Effector memory CD8-positive, alpha-beta T cell (primary cell): Measurements from ENCODE around the gene PCSK6.

Experiments used
- ATAC-seq: fragments of 150-1000 bp; cut with Tn5 transposase; replicated peaks from 2 replicates; pipeline ENCODE4 v1.10.0; 2021; ENCODE audit warnings: mild to moderate bottlenecking, moderate library complexity
- DNase-seq, 3 experiments: peaks; one replicate each; pipeline ENCODE4 v3.0.0; 2021
- H3K27ac Mint-ChIP-seq, 2 donors: one replicate each; pipeline ENCODE4 v1.8.0; 2022; ENCODE audit warnings: mild to moderate bottlenecking in 2 of 2, mixed read lengths in 2 of 2, moderate library complexity in 2 of 2
- H3K27me3 Mint-ChIP-seq, 2 donors: one replicate each; pipeline ENCODE4 v1.8.0; 2022; ENCODE audit warnings: mixed read lengths in 2 of 2
- H3K36me3 Mint-ChIP-seq: one replicate; pipeline ENCODE4 v1.8.0; 2022; ENCODE audit warnings: mild to moderate bottlenecking, moderate library complexity, mixed read lengths; ENCODE audit not compliant: insufficient read depth
- H3K4me1 Mint-ChIP-seq, 2 donors: one replicate each; pipeline ENCODE4 v1.8.0; 2022; ENCODE audit warnings: low read depth in 2 of 2, mixed read lengths in 2 of 2
- H3K4me3 Mint-ChIP-seq, 2 donors: one replicate each; pipeline ENCODE4 v1.8.0; 2022; ENCODE audit warnings: mild to moderate bottlenecking in 2 of 2, mixed read lengths in 2 of 2, moderate library complexity in 2 of 2
- H3K9me3 Mint-ChIP-seq, 2 donors: one replicate each; pipeline ENCODE4 v1.8.0; 2022; ENCODE audit warnings: mixed read lengths in 2 of 2

Gene PCSK6

GRCh38 chr15:101492766-101493692 is 3.5 kb upstream of the PCSK6 start:
- no peak overlapping the region for H3K27ac Mint-ChIP-seq
- ATAC-seq = no peak
- DNase-seq = no peak
- peaks cover 3% of the 10 kb centered on the region for H3K36me3 Mint-ChIP-seq
- H3K9me3 Mint-ChIP-seq = no peaks in the 10 kb centered on the region
- peaks cover 62 to 75% of the 10 kb centered on the region in 2 donors for H3K27me3 Mint-ChIP-seq
- no peak overlapping the region for H3K4me3 Mint-ChIP-seq
- H3K4me1 Mint-ChIP-seq = peaks cover 0 to 4% of the 10 kb centered on the region in 2 donors

GRCh38 chr15:101491734-101492640 is 2.5 kb upstream of the PCSK6 start:
- DNase-seq = no peak
- no peak for ATAC-seq
- no peak overlapping the region for H3K4me3 Mint-ChIP-seq
- peaks cover 3% of the 10 kb centered on the region for H3K36me3 Mint-ChIP-seq
- peaks cover 0 to 4% of the 10 kb centered on the region in 2 donors for H3K4me1 Mint-ChIP-seq
- no peak overlapping the region for H3K27ac Mint-ChIP-seq
- H3K27me3 Mint-ChIP-seq = peaks cover 58 to 75% of the 10 kb centered on the region in 2 donors
- H3K9me3 Mint-ChIP-seq = no peaks in the 10 kb centered on the region

GRCh38 chr15:101490922-101491733 is 1.6 kb upstream of the PCSK6 start:
- H3K9me3 Mint-ChIP-seq = no peaks in the 10 kb centered on the region
- ATAC-seq = no peak
- no peak overlapping the region for H3K27ac Mint-ChIP-seq
- no peak for DNase-seq
- peaks cover 58 to 75% of the 10 kb centered on the region in 2 donors for H3K27me3 Mint-ChIP-seq
- H3K36me3 Mint-ChIP-seq = peaks cover 3% of the 10 kb centered on the region
- H3K4me1 Mint-ChIP-seq = no peaks in the 10 kb centered on the region
- peak overlapping the region in 1 of 2 donors; percentile 29 for H3K4me3 Mint-ChIP-seq

GRCh38 chr15:101490408-101490891 is 943 bp upstream of the PCSK6 start:
- no peak for DNase-seq
- Mint-ChIP-seq H3K4me3 (peak overlapping the region in 1 of 2 donors; percentile 47), H3K27me3 (peaks cover 52 to 75% of the 10 kb centered on the region in 2 donors), H3K4me1 (no peaks in the 10 kb centered on the region), H3K36me3 (peaks cover 3% of the 10 kb centered on the region), H3K9me3 (no peaks in the 10 kb centered on the region), H3K27ac (no peak overlapping the region)
- no peak for ATAC-seq

GRCh38 chr15:101489237-101489598 is 289 bp downstream of the PCSK6 start:
- Mint-ChIP-seq H3K4me1 (no peaks in the 10 kb centered on the region), H3K27ac (no peak overlapping the region), H3K36me3 (peaks cover 3% of the 10 kb centered on the region), H3K27me3 (peaks cover 40 to 75% of the 10 kb centered on the region in 2 donors), H3K9me3 (no peaks in the 10 kb centered on the region), H3K4me3 (no peak overlapping the region)
- DNase-seq = no peak
- ATAC-seq = no peak

- Mint-ChIP-seq H3K27me3 (peaks cover 45 to 79% of the 10 kb centered on the region in 2 donors), H3K4me3 (peak overlapping the region in 1 of 2 donors; percentile 19), H3K4me1 (no peaks in the 10 kb centered on the region), H3K27ac (no peak overlapping the region), H3K9me3 (no peaks in the 10 kb centered on the region), H3K36me3 (peaks cover 3% of the 10 kb centered on the region)
- DNase-seq = no peak
- no peak for ATAC-seq
Measured at GRCh38 chr15:101488300-101489164, 975 bp downstream of the PCSK6 start.

GRCh38 chr15:101486696-101487459 is 2.6 kb downstream of the PCSK6 start:
- H3K4me3 Mint-ChIP-seq = no peak overlapping the region

GRCh38 chr15:101483462-101483861 is 6.0 kb downstream of the PCSK6 start:
- Mint-ChIP-seq H3K27ac (no peak overlapping the region), H3K27me3 (peaks cover 35 to 92% of the 10 kb centered on the region in 2 donors), H3K4me1 (peaks cover 0 to 1% of the 10 kb centered on the region in 2 donors), H3K9me3 (no peaks in the 10 kb centered on the region), H3K36me3 (no peaks in the 10 kb centered on the region), H3K4me3 (no peak overlapping the region)
- no peak for DNase-seq
- ATAC-seq = no peak

More at GRCh38 chr15:101486696-101487459, 2.6 kb downstream of the PCSK6 start:
- Mint-ChIP-seq H3K27me3 (peaks cover 38 to 76% of the 10 kb centered on the region in 2 donors), H3K27ac (no peak overlapping the region), H3K9me3 (no peaks in the 10 kb centered on the region), H3K36me3 (no peaks in the 10 kb centered on the region), H3K4me1 (peaks cover 0 to 1% of the 10 kb centered on the region in 2 donors)
- no peak for DNase-seq
- no peak for ATAC-seq

- H3K9me3 Mint-ChIP-seq = no peaks in the 10 kb centered on the region
- ATAC-seq = no peak
- H3K4me1 Mint-ChIP-seq = peaks cover 0 to 1% of the 10 kb centered on the region in 2 donors
- H3K36me3 Mint-ChIP-seq = no peaks in the 10 kb centered on the region
- H3K27me3 Mint-ChIP-seq = peaks cover 42 to 93% of the 10 kb centered on the region in 2 donors
- no peak for DNase-seq
- H3K27ac Mint-ChIP-seq = no peak overlapping the region
- H3K4me3 Mint-ChIP-seq = no peak overlapping the region
Measured at GRCh38 chr15:101482526-101483371, 6.8 kb downstream of the PCSK6 start.

GRCh38 chr15:101481917-101482525 is 7.5 kb downstream of the PCSK6 start:
- peaks cover 38 to 87% of the 10 kb centered on the region in 2 donors for H3K27me3 Mint-ChIP-seq
- no peak for DNase-seq
- no peak overlapping the region for H3K27ac Mint-ChIP-seq
- H3K4me3 Mint-ChIP-seq = no peak overlapping the region
- no peaks in the 10 kb centered on the region for H3K36me3 Mint-ChIP-seq
- H3K9me3 Mint-ChIP-seq = no peaks in the 10 kb centered on the region
- H3K4me1 Mint-ChIP-seq = peaks cover 0 to 1% of the 10 kb centered on the region in 2 donors
- ATAC-seq = no peak

GRCh38 chr15:101481381-101481705 is 8.2 kb downstream of the PCSK6 start:
- H3K4me1 Mint-ChIP-seq = peaks cover 0 to 1% of the 10 kb centered on the region in 2 donors
- no peak overlapping the region for H3K4me3 Mint-ChIP-seq
- peaks cover 31 to 80% of the 10 kb centered on the region in 2 donors for H3K27me3 Mint-ChIP-seq
- ATAC-seq = no peak
- no peaks in the 10 kb centered on the region for H3K36me3 Mint-ChIP-seq
- H3K27ac Mint-ChIP-seq = no peak overlapping the region
- H3K9me3 Mint-ChIP-seq = no peaks in the 10 kb centered on the region
- DNase-seq = no peak
